HG03159 (cell line): Measurements from ENCODE around the gene HMGB1.

ENCODE experiments used
- ATAC-seq: cut with Tn5 transposase; IDR thresholded peaks from one replicate; pipeline ENCODE4 v1.9.1; 2021; ENCODE audit warnings: mild to moderate bottlenecking, moderate library complexity; ENCODE audit not compliant: unreplicated experiment

The HMGB1 gene

DNA sequence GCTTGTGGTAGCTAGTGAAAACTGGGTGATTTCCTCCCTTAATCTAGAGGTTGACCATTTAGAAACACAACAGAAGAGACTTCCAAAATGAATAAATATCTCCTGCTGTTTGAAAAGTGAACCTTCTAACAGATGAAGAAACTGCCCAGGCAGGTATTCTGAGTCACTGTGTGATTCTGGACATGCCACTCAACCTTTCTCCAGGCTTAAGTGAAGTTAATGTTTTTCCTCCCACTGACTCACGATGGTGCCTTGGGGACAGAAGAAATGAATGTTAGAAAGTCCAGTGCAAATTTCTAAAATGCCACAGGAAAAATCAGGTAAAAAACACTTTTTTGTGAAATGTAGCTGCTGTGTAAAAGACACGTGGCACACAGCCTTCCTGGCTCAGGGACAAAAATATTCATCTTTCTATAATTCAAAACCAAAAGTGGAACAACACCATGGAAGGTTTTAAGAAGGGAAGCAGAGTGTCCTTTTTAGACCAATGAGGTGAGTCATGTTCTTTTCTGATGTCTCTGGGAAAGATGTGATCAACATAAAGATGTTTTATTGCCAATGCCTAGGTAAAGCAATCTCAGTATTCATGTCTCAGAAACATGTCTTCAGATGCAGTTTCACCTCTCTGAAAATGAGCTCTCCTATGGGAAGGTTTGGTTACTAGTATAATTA is 34.3 kb downstream of the HMGB1 start:
- ATAC-seq = no peak

- ATAC-seq = peak; percentile 54
These were observed 35.7 kb downstream of the HMGB1 start for GRCh38 chr13:30429721-30430694.

GRCh38 chr13:30429235-30429634 is 36.5 kb downstream of the HMGB1 start:
- ATAC-seq = no peak

DNA sequence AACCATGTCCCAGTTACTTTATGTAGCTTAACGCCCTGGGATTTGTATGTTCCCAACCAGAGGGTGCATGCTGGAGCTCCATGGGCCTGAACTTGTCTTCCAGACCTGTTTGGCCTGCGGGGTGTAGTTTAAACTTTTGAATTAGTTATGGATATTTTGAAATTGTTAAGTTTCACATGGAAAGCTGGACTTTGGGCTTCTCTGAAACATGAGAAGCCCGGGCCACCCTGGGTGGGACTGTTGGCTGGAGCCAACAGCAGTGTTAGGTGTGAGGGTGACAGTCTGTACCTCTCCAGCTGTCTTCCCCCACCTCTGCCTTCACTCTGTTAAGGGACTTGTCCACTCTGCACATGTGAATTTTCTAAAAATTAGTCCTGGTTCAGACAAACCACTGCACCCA is 41.8 kb downstream of the HMGB1 start:
- no peak for ATAC-seq

DNA sequence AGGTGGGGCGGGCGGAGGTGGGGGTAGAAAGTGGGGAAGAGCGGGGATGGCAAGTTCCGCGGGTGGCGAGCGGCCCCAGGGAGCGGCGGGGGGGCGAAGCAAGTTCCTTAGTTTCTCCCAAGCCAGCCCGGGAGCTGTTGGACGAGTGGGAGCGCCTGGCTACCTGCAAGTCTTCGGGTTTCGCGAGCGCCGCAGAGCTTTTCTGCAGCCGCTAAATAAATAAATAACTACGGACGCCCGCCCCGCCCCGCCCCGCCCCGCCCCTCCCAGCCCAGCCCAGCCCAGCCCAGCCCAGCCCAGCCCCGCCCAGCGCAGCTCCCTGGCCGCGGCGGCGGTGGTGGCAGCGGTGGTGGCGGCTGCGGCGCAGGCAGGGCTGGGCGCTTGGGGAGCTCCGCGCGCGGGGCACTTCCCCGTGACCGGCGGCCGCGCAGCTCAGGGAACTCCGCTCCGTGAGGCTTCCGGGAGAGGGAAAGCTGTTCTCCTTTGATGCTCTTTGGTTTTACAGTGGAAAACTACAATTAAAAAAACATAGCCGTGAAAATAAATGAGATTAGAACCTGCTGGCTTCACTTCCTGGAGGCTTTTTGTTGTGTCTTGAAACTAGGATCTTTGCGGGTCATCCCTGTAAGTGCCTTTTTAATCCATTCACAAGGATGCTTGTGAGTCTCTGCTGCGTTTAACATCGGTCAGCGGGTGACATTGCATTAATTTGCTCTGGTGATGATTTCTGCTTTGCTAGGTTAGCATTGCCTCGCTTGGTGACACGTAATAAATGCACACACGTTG is 43.5 kb downstream of the HMGB1 start, which contains the start of gene UBE2L5:
TSS of gene UBE2L5 (plus strand) at position 440 of the 786 bp plus-strand sequence. CDS start 5,498 bp downstream, outside the sequence.
- peak; percentile 76 for ATAC-seq

DNA sequence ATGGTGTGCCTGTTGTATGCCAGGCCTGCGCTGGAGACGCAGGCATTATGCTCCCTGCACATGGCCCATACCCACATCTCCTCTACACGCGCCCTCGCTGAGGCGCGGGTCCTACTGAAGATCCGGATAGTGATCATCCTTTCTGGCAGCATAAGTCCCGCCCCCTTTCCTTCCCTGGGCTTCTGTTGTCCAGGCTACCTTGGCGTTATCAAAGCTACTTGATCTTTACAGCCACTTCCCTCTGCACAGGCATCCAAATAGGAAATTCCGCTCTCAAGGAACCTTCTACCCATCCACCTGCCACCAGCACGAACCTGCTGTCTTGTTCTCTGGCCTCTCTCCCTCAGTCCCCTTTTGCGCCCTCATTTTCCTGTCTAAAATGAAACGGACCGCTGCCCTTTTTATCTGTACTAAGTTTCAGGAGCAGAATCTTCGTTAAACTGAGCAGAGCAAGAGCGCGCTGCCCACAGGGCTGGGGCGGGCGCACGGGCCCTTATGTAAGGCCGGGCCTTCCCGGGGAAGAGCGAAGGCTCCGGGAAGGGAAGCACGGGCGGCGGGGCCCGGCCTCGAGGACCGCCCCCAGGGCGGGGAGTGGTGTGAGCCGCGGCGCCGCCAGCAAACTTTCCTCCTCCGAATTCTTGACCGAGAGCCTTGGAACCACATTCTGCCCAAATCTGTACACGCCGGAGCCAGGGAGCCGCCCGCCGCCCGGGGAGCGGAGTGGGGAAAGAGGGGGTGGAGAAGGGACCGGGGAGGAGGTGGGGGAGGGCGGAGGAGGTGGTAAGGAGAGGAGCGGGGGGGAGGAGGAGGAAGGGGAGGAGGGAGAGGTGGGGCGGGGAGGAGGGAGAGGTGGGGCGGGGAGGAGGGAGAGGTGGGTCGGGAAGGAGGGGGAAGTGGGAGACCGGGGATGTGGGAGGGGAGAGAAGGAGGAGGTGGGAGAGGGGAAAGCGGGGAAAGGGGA is 44.4 kb downstream of the HMGB1 start:
- no peak for ATAC-seq

- no peak for ATAC-seq
These were observed 46.8 kb downstream of the HMGB1 start for GRCh38 chr13:30418717-30419459.

DNA sequence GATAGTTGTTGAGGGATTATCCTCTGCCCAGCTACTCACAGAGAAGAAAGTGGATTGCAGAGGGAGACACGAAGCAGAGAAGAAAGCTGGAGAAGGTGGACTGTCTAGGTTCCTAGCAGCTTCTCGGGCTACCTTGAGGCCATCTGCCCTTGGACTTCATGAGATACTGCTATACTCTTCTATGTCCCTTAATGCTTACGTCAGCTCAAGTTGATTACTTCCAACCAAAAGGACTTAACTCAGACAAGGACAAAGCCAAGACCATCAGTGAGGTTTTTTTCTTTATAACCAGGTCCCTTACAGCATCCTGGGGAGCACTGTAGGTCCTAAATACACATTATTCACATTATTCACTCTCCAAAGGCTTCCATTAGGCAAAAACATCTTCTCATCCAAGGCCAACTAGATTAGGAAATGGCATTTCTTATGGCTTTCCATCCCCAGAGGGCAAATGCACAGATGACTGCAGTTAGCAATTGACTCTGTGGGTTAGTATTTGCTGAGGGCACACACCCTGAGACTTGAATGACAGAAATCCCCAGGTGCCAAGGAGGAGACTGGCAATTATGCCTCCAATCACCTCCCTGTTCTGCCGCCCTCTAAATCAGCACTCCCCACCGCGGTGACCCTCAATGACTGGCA is 47.5 kb downstream of the HMGB1 start:
- ATAC-seq = no peak

DNA sequence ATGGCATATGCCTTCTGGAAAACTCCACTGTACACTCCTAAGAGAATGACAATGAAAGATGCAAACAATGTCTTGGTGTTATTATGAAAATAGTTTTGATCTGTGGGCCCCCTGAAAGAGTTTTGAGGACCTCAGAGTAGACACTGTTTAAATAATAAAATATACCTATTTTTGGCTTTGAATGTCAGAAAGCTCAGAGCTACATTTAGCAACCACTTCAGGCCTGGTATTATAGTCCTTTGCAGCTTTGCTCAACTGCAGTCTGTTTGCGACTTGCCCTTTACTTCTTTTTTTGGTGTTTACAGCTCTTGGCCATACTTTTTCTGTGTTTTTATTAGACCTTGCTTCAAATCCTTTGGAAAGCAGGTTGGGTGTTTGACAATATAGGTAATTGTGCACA is 49.3 kb downstream of the HMGB1 start:
- ATAC-seq = no peak

GRCh38 chr13:30415430-30416030 is 50.2 kb downstream of the HMGB1 start:
- peak; percentile 76 for ATAC-seq

DNA sequence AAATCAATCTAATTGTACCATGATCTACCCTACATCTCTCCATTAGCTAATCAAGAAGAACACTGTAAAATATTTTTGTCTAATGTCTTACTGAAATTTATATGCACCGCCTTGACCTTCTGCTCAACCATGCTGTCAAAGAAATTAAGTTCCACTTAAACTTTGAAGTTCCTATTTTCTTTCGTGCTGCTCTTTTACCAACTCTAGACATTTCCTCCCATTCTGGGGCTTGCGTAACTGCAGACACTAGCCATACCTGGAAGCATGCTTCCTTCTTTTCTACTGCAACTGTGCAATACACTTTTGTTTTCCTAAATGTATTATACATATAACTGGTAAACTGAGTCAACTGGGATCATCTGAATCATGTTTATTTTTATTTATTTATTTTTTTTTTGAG is 51.9 kb downstream of the HMGB1 start:
- ATAC-seq = no peak

- ATAC-seq = no peak
These were observed 53.4 kb downstream of the HMGB1 start for GRCh38 chr13:30412346-30412745.

DNA sequence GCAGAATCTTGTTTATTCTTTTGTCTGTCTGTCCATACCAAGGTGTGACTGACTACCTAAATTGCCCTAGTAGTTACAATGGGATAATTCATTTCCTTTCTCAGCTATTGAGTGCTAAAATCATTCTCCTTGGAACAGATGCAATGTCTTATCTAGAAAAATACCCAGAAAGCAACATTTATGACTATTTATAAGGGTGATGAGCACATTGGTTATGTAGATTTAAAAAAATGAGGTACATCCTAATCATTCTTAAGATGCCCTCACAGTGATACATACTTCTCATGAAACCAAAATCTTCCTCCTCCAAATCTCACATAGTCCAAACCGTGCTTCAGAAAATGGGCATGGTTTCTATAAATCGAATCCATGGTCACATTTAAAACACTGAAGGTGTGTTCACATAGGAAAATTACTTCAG is 55.0 kb downstream of the HMGB1 start:
- ATAC-seq = no peak

DNA sequence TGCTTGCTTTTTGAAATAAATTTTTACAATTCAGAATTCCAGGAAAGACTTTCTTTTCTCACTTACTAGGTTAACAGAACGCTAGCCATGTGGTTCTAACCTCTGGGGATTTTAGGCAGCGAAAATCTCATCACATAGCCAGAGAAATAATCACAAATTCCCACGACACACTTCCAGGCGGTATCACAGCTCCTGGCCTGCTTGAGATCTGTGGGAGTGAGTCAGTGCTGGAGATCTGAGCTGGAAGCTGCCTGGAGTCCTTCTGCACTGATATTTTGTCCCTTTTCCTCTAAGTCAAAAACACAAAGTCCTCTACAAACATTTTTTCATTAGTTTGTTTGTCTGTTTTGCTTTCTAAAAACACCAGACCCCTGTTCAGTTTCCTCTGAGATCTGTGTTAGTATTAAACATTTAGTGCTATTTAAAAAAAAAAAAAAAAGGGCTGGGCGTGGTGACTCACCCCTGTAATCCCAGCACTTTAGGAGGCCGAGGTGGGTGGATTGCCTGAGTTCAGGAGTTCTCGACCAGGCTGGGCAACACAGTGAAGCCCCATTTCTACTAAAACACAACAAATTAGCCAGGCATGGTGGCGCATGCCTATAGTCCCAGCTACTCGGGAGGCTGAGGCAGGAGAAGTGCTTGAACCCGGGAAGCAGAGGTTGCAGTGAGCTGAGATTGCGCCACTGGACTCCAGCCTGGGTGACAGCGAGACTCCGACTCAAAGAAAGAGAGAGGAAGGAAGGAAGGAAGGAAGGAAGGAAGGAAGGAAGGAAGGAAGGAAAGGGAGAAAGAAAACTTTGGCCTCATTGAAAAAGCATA is 55.6 kb downstream of the HMGB1 start:
- no peak for ATAC-seq

DNA sequence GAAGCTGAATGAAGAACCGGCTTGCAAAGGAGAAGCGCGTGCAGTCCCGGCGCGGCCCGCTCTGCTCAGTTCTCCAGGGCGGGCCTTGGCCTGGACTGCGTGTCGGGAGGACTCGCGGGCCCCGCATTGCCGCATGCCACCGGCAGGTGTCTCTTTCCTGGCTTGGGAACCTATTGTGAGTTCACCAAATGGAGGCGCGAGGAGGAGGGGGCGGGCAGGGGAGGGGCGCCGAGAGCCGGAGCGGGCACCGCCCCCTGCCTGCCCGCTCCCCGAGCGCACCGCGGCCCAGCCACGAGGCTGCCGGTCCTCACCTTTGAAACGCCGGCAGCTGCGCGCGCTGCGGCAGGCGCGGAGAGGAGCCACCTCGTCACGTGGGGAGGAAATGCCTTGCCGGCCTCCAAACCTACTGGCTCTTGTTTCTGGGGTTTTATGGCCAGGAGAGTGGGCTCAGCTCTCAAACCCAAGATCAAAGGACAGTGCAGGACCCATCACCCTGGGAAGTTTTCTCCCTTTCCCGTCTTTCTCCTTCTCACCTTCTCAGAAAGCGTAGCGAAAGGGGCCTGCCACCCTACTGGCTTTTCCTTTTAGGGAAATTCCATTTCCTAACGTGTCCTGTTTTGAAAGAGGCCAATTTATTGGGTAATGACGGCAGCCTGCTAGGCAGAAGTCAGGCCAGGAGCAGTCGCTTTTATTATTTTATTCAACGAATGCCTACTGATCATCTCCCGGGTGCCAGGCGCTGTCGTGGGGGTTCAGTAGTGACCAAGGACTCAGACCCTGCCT is 57.2 kb downstream of the HMGB1 start:
- peak; percentile 75 for ATAC-seq

DNA sequence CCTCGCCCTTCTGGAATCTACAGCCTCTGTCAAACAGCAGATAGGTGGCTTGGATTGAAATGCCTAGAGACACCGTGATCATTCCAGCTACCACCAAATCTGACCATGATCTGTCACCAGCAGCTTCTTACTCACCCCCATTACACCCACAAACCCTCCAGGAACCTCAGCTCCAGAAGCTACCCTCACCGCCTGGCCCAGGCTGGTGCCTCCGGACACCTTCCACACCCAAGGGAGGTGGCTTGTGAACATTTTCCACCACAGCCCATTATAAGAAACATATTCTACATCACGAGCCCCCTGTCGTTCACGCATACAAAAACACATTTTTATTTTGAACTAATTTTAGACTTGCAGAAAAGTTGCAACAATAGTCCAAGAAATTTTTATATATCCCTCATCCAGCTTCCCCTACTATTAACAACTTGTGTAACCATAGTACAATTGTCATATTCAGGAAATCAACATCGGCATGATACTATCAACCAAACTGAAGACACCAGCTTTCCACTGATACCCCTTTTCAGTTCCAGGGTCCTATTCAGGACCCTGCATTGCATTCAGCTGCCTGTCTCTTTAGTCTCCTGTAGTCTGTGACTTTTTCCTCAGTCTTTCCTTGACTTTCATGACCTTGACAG is 58.8 kb downstream of the HMGB1 start:
- ATAC-seq = no peak
